Midbrain (tissue), 1 donor: Measurements from ENCODE around the gene CAAP1.
"Not testable (repeated sequence)": the region's sequence is repeated elsewhere in the genome, so short reads cannot be mapped to it uniquely, and the experiment has no call there.

ENCODE experiments used
- DNase-seq: peaks from one replicate; lab custom pipeline; 2025; lab: John Stamatoyannopoulos, UW

The CAAP1 gene

DNA sequence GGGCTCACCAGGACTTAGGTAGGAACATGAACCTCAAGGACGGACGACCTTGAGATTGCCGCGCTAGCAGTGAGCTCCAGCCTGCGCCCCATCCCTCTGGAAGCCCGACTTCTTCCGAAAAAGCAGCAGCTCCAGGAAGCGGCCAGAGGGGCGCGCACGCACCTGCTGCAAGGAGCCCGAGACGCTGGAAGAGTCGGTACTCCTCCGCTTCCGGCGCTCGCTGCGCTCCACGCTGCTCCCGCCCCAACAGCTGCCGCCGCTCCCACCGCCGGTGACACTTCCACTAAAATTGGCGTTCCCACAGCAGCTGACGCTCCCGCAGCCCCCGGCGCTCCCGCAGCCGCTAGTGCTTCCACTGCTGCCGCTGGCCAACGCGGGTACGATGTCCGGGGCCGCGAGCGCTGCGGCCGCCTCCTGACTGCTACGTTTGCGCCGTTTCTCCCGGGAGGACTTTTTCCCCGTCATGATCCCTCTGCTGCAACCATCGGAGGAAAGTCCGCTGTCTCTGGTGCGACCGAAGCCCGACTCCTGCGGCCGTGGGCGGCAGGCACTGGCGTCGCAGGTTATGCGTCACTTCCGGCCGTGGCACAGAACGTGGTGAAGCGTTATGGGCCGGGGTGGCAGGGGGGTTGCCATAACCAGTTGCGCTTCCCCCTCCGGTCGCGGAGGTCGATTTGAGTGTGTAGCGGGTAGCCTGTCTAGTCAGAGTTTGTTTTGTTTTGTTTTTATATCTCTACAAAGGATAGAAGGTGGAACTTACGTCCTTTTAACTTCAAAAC lies at the start of gene CAAP1:
TSS of gene CAAP1 (minus strand) at position 552 of the 779 bp plus-strand sequence. CDS start at position 465, 87 bp downstream.
- peak; percentile 93 for DNase-seq

- DNase-seq, result no peak
These were observed 48.2 kb upstream of the CAAP1 start for GRCh38 chr9:26940779-26941178.

DNA sequence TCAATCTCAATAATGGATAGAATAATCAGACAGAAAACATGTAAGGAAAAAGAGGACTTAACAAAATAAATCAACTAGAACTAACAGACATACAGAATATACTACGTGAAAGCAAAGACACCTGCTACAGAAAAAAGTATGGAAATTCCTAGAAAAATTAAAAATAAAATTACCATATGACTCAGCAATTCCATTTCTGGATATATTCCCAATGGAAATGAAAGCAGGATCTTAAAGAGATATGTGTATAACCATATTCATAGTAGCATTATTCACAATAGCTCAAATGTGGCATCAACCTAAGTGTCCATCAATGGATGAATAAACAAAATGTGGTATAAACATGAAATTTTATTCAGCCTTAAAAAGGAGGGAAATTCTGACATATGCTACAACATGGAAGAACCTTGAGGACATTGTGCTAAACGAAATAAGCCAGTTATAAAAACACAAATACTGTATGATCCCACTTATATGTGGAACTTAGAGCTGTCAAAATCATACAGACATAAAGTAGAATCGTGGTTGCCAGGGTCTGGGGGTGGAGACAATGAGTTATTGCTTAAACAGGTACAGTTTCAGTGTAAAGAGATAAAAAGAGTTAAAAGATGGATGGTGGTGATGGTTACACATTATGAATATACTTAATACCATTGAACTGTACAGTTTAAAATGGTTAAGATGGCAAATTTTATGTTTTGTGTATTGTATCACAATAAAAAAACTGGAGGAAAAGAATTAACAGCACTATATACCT lies 47.5 kb upstream of the CAAP1 start:
- no peak for DNase-seq

GRCh38 chr9:26937816-26938371 lies 45.3 kb upstream of the CAAP1 start:
- DNase-seq, result no peak

GRCh38 chr9:26935847-26936246 lies 43.2 kb upstream of the CAAP1 start:
- DNase-seq, result no peak

- no peak for DNase-seq
These were observed 36.4 kb upstream of the CAAP1 start for GRCh38 chr9:26928902-26929495.

- no peak for DNase-seq
These were observed 33.0 kb upstream of the CAAP1 start for GRCh38 chr9:26925609-26926008.

DNA sequence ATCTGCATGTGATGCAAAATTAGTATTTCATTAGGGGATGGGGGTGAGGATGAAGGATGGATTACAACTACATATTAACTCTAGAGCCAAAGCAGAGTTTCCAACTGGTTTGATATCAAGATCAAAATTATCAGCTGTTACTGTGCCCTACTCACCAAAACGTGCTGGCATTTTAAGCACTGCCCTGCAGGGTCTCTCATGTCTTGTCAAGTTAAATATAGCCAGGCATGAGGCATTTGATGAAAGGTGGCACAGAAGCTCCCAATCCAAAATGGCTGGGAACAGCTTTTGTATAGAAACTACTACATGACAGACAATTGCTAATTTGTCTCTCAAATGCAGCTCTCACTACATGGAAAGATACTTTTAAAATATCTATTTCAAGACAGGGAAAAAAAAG lies 27.1 kb upstream of the CAAP1 start:
- DNase-seq, result no peak

- DNase-seq, result no peak
These were observed 20.6 kb upstream of the CAAP1 start for GRCh38 chr9:26913138-26913668.

DNA sequence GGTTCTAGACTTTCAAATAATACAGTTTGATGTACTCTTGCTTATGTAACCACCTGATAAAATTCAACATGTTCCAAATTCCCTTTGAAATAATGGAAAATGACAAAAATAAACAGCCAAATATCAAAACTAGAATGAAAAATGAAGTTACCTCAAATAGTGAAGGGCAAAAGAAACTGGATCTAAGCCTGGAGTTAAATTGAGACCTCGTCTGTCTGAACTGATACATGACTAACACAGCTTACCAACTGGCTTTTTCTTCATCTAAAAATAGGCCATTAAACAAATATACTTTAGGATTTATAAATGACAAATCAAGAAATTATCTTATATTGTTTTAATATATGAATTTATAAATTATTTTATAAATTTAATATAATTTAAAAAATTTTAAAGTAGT lies 12.1 kb upstream of the CAAP1 start:
- no peak for DNase-seq

DNA sequence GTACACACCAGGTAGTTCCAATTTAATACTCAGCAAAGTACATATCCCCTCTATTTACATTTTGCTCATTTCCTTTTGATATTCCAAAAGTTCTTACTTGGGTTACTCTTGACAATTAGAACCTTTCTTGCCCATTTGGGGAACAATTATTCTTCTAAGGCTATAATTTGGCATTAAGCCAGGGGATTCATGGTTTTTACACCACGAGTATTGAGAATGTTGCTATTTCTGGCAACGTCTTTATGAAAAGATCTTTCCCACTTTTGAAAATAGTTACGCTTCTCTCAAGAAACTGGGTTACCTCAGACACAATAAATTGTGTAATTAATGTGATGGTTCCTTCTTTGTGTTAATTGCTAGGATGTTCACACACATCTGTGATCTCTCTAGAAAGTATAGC lies 11.5 kb upstream of the CAAP1 start:
- no peak for DNase-seq

DNA sequence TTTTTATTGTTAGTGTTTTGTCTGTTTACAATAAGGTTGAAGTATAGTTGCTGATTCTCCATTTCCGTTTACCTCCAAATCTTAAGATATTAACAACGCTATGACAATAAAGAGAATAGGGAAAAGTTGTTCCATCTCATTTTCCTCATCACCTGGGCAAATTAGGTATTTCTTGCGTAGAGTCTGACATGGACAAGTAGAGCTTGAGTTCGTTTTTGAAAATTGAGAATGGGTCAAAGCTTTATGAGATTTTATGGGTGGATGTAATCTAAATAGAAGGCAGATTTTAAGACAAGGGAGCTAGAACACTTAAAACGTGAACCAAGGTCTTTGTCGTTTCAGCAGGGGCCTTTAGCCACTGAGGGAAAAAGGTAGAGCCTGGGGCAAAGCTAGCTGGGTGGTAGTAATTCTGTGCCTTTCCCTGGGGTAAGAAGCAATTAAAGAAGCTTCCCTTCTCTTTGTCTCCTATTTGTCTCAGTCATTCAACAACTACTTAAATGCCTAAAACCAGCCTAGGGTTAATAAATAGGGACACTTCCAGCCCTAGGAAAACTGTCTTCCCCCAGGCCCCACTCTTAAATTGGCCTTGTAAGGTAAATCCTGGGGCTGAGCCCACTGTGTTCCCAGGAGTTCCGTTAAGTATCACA lies 551 bp upstream of the CAAP1 start:
- no peak for DNase-seq

GRCh38 chr9:26891726-26892125 lies 876 bp downstream of the CAAP1 start:
- DNase-seq, result peak; percentile 40

DNA sequence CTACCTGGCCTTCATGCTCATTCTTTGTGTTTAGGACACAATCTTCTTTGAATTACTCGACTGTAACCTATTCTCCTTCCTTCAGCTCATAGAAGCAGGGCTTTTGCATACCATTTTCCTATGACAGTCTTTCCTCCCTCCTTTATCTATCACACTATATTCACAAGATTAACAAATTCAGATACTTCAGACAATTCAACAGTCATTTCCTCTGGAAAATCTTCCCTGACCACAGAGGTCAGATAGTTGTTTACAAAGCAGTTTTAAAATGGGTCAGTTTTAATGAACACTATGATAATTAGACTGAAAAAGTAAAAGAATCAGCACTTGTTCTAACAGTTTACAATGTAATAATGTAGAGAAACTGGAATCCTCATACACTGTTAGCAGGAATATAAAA lies 4.3 kb downstream of the CAAP1 start:
- no peak for DNase-seq

DNA sequence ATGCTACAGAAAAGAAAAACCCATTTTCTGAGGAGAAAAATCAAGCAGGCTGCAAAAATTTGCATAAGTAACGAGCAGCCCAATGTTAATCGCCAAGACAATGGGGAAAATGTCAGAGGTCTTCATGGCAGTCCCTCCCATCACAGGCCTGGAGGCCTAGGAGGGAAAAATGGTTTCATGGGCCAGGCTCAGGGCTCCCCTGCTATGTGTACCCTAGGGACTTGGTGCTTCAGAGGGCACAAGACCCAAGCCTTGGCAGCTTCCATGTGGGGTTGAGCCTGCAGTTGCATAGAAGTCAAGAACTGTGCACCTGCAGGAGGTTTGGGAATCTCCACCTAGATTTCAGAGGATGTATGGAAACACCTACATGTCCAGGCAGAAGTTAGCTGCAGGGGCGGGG lies 10.4 kb downstream of the CAAP1 start:
- DNase-seq, result no peak

DNA sequence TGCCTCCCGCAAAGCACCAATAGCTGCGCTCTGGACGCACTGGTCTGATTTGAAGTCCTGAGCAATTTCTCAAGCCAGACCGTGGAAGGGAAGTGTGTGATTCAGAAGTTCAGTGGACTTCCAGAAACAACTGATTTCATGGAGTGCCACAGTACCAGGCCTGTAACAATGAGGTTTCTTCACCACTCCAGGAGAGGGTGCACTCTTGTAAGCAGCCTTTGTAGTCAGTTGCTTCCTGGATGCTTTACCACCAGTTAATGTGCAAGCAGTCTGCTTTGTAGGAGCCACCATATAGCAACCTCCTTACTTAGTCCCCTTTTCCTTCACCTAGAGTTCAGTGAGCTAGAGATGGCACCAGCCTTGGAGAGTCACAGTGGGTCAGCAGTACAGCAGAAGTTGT lies 12.3 kb downstream of the CAAP1 start:
- DNase-seq, result no peak

- DNase-seq, result not testable (repeated sequence)
These were observed 17.4 kb downstream of the CAAP1 start for GRCh38 chr9:26875155-26875554.

- no peak for DNase-seq
These were observed 22.3 kb downstream of the CAAP1 start for GRCh38 chr9:26870292-26870691.

- peak; percentile 14 for DNase-seq
These were observed 29.5 kb downstream of the CAAP1 start for GRCh38 chr9:26863074-26863473.

- peak; percentile 36 for DNase-seq
These were observed 36.1 kb downstream of the CAAP1 start for GRCh38 chr9:26856413-26857032.

- DNase-seq, result no peak
These were observed 41.6 kb downstream of the CAAP1 start for GRCh38 chr9:26850995-26851394.
